K562 (cell line): ENCODE results near the gene ZNF296.

ENCODE experiments used
- CHD4 ChIP-seq: fragments of 200-600 bp; sonication (generic); IDR thresholded peaks from 3 replicates; pipeline ENCODE4 v1.6.1; 2012; ENCODE audit warnings: low read depth, mild to moderate bottlenecking, mixed read lengths, low read length, inconsistent platforms; ENCODE audit not compliant: insufficient read depth, insufficient replicate concordance, poor library complexity, severe bottlenecking
- CREB1 ChIP-seq, 2 experiments: sonication (generic) in 1 of 2; formaldehyde crosslinking in 1 of 2; IDR thresholded peaks; 2 replicates each; pipeline versions ENCODE4 v1.6.1 to v1.8.0; 2012 to 2022; ENCODE audit warnings: inconsistent platforms in 1 of 2, mild to moderate bottlenecking in 1 of 2, missing genetic modification reagents in 1 of 2, moderate library complexity in 1 of 2
- CREM ChIP-seq: IDR thresholded peaks from 2 replicates; pipeline ENCODE4 v1.6.1; 2014; ENCODE audit warnings: antibody characterized with exemption, low read depth
- EP300 ChIP-seq: IDR thresholded peaks from 2 replicates; pipeline ENCODE4 v1.6.1; 2012; ENCODE audit warnings: low read length, improper control_type of control experiment
- HDAC3 ChIP-seq: fragments of 450-650 bp; IDR thresholded peaks from 2 replicates; pipeline ENCODE4 v1.6.1; 2018; ENCODE audit warnings: borderline replicate concordance, mild to moderate bottlenecking, moderate library complexity; ENCODE audit not compliant: partially characterized antibody
- KDM4B ChIP-seq, 2 experiments: fragments of 450-650 bp in 1 of 2; sonication (generic) in 1 of 2; IDR thresholded peaks; 2 replicates each; pipeline ENCODE4 v1.6.1; 2016 to 2017; ENCODE audit warnings: borderline replicate concordance in 2 of 2, antibody characterized with exemption in 1 of 2, low read depth in 1 of 2, mild to moderate bottlenecking in 1 of 2
- MCM2 ChIP-seq: fragments of 450-650 bp; IDR thresholded peaks from 2 replicates; pipeline ENCODE4 v1.6.1; 2017; ENCODE audit warnings: low read depth, mild to moderate bottlenecking
- SMARCA4 ChIP-seq: fragments of 450-650 bp; IDR thresholded peaks from 2 replicates; pipeline ENCODE4 v1.6.1; 2016
- TEAD4 ChIP-seq, 2 experiments: sonication (generic) in 1 of 2; formaldehyde crosslinking in 1 of 2; IDR thresholded peaks; 2 replicates each; pipeline versions ENCODE4 v1.6.1 to v1.8.0; 2012 to 2022; ENCODE audit warnings: borderline replicate concordance in 1 of 2, inconsistent platforms in 1 of 2, low read length in 1 of 2, mild to moderate bottlenecking in 1 of 2, missing genetic modification reagents in 1 of 2
- YY1 ChIP-seq, 3 experiments: IDR thresholded peaks; 2 replicates each; pipeline ENCODE4 v1.6.1; 2011; ENCODE audit warnings: low read length in 2 of 3, mild to moderate bottlenecking in 2 of 3, moderate library complexity in 2 of 3, borderline replicate concordance in 1 of 3, control low read depth in 1 of 3, low read depth in 1 of 3; ENCODE audit not compliant: insufficient read depth in 3 of 3, insufficient replicate concordance in 2 of 3, control insufficient read depth in 1 of 3, insufficient read length in 1 of 3; ENCODE audit errors: extremely low read depth in 1 of 3
- TF ChIP-seq, protein P1 (sequence below): sonication (generic); formaldehyde crosslinking; IDR thresholded peaks from 2 replicates; pipeline ENCODE4 v1.8.0; 2022; ENCODE audit warnings: mild to moderate bottlenecking, low read depth, missing genetic modification reagents
- TF ChIP-seq, protein P2 (sequence below), 3 experiments: fragments of 200-800 bp in 1 of 3; fragments of 250-450 bp in 1 of 3; fragments of 450-650 bp in 1 of 3; sonication (Bioruptor Pico) in 1 of 3; sonication (Bioruptor generic) in 1 of 3; formaldehyde crosslinking in 1 of 3; IDR thresholded peaks; 2 replicates each; pipeline versions ENCODE4 v1.6.1 to v1.8.0; 2016 to 2022; ENCODE audit warnings: mild to moderate bottlenecking in 2 of 3, missing genetic modification characterization in 2 of 3, missing compliant biosample characterization in 1 of 3, moderate library complexity in 1 of 3

- TF ChIP-seq, protein P1, sequence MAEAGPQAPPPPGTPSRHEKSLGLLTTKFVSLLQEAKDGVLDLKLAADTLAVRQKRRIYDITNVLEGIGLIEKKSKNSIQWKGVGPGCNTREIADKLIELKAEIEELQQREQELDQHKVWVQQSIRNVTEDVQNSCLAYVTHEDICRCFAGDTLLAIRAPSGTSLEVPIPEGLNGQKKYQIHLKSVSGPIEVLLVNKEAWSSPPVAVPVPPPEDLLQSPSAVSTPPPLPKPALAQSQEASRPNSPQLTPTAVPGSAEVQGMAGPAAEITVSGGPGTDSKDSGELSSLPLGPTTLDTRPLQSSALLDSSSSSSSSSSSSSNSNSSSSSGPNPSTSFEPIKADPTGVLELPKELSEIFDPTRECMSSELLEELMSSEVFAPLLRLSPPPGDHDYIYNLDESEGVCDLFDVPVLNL (CRISPR knock-in tag), result no peak
- peak; percentile 64 for TF ChIP-seq CREM
- TF ChIP-seq TEAD4 (IDR thresholded peaks at IDR 0.05; ENCODE audit: low read length), result no peak
- no peak for TF ChIP-seq TEAD4 (CRISPR knock-in tag; IDR thresholded peaks at IDR 0.05; ENCODE audit: borderline replicate concordance)
- TF ChIP-seq SMARCA4, result no peak
- TF ChIP-seq MCM2, result no peak
- TF ChIP-seq, protein P2, sequence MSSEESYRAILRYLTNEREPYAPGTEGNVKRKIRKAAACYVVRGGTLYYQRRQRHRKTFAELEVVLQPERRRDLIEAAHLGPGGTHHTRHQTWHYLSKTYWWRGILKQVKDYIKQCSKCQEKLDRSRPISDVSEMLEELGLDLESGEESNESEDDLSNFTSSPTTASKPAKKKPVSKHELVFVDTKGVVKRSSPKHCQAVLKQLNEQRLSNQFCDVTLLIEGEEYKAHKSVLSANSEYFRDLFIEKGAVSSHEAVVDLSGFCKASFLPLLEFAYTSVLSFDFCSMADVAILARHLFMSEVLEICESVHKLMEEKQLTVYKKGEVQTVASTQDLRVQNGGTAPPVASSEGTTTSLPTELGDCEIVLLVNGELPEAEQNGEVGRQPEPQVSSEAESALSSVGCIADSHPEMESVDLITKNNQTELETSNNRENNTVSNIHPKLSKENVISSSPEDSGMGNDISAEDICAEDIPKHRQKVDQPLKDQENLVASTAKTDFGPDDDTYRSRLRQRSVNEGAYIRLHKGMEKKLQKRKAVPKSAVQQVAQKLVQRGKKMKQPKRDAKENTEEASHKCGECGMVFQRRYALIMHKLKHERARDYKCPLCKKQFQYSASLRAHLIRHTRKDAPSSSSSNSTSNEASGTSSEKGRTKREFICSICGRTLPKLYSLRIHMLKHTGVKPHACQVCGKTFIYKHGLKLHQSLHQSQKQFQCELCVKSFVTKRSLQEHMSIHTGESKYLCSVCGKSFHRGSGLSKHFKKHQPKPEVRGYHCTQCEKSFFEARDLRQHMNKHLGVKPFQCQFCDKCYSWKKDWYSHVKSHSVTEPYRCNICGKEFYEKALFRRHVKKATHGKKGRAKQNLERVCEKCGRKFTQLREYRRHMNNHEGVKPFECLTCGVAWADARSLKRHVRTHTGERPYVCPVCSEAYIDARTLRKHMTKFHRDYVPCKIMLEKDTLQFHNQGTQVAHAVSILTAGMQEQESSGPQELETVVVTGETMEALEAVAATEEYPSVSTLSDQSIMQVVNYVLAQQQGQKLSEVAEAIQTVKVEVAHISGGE (CRISPR knock-in tag; IDR thresholded peaks at IDR 0.05), result peak; percentile 99 to 100 (median 100)
- TF ChIP-seq YY1 (IDR thresholded peaks at IDR 0.05; ENCODE audit: borderline replicate concordance in 1 of 3, control insufficient read depth in 1 of 3, extremely low read depth in 1 of 3, insufficient read depth in 3 of 3, insufficient read length in 1 of 3, insufficient replicate concordance in 2 of 3, low read depth in 1 of 3, low read length in 2 of 3), result peak in 2 of 3 experiments; percentile 80 to 83
- TF ChIP-seq EP300, result no peak
- TF ChIP-seq HDAC3, result no peak
- peak in 1 of 2 experiments; percentile 86; a peak in 2 of 4 replicates for TF ChIP-seq KDM4B (IDR thresholded peaks at IDR 0.05; ENCODE audit: borderline replicate concordance in 2 of 2, low read depth in 1 of 2)
- TF ChIP-seq CREB1 (IDR thresholded peaks at IDR 0.05), result peak; percentile 49; the same call in 1 of the 2 replicates
- peak; percentile 73 for TF ChIP-seq CREB1 (CRISPR knock-in tag; IDR thresholded peaks at IDR 0.05)
- no peak for TF ChIP-seq CHD4
These were observed 3.0 kb upstream of the ZNF296 start, which contains the start of gene GEMIN7 for GRCh38 chr19:45079063-45079910.
